ENCODE measurements around the gene C10orf105. TPM values are rescaled to one million over a fixed set of nuclear protein-coding genes. Genes with fewer than 3 reads are reported as not detected.

The C10orf105 gene
- total and polyA plus RNA-seq, 2 of the 8 experiments (the other 6 are each of a cell fraction or from before 2014, with no cell fraction given) = 0.71 to 0.73 TPM

DNA sequence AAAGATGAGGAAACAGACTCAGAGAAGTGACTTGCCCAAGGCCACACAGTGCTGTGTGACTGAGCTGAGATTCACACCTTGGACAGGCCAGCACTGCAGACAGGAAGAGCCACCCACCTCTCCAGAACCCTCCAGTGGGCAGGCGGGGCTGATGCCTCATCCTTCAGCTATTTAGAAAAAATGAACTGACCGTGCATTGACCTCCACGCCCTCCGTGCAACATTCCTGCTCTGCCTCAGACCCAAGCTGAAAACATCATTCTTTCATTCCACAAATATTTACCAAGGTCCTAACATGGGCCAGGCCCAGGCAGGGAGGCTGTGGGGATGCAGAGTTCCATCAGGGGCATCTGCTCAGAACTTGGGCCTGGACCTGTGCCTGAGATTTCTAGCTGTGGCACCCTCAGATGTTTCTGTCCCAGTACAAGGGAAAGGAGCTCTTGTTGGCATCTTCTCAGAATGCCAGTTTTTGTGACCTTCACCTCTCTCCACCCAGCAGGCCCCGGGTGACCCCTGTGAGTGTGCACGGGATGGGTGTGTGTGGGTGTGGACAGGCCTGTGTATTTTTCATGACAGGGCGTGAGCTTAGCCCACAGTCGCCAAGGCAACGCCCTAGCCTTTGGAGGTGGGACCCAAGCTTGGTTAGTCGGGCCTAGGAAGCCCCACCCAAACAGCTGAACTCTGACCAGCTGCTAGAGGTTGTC is 47.3 kb upstream of the C10orf105 start (continued):
- TF ChIP-seq, protein P1, sequence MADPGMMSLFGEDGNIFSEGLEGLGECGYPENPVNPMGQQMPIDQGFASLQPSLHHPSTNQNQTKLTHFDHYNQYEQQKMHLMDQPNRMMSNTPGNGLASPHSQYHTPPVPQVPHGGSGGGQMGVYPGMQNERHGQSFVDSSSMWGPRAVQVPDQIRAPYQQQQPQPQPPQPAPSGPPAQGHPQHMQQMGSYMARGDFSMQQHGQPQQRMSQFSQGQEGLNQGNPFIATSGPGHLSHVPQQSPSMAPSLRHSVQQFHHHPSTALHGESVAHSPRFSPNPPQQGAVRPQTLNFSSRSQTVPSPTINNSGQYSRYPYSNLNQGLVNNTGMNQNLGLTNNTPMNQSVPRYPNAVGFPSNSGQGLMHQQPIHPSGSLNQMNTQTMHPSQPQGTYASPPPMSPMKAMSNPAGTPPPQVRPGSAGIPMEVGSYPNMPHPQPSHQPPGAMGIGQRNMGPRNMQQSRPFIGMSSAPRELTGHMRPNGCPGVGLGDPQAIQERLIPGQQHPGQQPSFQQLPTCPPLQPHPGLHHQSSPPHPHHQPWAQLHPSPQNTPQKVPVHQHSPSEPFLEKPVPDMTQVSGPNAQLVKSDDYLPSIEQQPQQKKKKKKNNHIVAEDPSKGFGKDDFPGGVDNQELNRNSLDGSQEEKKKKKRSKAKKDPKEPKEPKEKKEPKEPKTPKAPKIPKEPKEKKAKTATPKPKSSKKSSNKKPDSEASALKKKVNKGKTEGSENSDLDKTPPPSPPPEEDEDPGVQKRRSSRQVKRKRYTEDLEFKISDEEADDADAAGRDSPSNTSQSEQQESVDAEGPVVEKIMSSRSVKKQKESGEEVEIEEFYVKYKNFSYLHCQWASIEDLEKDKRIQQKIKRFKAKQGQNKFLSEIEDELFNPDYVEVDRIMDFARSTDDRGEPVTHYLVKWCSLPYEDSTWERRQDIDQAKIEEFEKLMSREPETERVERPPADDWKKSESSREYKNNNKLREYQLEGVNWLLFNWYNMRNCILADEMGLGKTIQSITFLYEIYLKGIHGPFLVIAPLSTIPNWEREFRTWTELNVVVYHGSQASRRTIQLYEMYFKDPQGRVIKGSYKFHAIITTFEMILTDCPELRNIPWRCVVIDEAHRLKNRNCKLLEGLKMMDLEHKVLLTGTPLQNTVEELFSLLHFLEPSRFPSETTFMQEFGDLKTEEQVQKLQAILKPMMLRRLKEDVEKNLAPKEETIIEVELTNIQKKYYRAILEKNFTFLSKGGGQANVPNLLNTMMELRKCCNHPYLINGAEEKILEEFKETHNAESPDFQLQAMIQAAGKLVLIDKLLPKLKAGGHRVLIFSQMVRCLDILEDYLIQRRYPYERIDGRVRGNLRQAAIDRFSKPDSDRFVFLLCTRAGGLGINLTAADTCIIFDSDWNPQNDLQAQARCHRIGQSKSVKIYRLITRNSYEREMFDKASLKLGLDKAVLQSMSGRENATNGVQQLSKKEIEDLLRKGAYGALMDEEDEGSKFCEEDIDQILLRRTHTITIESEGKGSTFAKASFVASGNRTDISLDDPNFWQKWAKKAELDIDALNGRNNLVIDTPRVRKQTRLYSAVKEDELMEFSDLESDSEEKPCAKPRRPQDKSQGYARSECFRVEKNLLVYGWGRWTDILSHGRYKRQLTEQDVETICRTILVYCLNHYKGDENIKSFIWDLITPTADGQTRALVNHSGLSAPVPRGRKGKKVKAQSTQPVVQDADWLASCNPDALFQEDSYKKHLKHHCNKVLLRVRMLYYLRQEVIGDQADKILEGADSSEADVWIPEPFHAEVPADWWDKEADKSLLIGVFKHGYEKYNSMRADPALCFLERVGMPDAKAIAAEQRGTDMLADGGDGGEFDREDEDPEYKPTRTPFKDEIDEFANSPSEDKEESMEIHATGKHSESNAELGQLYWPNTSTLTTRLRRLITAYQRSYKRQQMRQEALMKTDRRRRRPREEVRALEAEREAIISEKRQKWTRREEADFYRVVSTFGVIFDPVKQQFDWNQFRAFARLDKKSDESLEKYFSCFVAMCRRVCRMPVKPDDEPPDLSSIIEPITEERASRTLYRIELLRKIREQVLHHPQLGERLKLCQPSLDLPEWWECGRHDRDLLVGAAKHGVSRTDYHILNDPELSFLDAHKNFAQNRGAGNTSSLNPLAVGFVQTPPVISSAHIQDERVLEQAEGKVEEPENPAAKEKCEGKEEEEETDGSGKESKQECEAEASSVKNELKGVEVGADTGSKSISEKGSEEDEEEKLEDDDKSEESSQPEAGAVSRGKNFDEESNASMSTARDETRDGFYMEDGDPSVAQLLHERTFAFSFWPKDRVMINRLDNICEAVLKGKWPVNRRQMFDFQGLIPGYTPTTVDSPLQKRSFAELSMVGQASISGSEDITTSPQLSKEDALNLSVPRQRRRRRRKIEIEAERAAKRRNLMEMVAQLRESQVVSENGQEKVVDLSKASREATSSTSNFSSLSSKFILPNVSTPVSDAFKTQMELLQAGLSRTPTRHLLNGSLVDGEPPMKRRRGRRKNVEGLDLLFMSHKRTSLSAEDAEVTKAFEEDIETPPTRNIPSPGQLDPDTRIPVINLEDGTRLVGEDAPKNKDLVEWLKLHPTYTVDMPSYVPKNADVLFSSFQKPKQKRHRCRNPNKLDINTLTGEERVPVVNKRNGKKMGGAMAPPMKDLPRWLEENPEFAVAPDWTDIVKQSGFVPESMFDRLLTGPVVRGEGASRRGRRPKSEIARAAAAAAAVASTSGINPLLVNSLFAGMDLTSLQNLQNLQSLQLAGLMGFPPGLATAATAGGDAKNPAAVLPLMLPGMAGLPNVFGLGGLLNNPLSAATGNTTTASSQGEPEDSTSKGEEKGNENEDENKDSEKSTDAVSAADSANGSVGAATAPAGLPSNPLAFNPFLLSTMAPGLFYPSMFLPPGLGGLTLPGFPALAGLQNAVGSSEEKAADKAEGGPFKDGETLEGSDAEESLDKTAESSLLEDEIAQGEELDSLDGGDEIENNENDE (IDR thresholded peaks at IDR 0.05; ENCODE audit: insufficient replicate concordance, low read length) = no peak
- TF ChIP-seq KDM5A (IDR thresholded peaks at IDR 0.05; ENCODE audit: low read length) (no peak), CHD1 (IDR thresholded peaks at IDR 0.05; ENCODE audit: low read depth, low read length) (no peak), CBX5 (IDR thresholded peaks at IDR 0.05; ENCODE audit: low read depth, low read length) (no peak), CHD2 (IDR thresholded peaks at IDR 0.05; ENCODE audit: low read length) (no peak)
- TF ChIP-seq, protein P2, sequence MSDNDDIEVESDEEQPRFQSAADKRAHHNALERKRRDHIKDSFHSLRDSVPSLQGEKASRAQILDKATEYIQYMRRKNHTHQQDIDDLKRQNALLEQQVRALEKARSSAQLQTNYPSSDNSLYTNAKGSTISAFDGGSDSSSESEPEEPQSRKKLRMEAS (IDR thresholded peaks at IDR 0.05) = no peak
